ENCODE data around the gene SPATA33. TPM values are rescaled to one million over a fixed set of nuclear protein-coding genes. Genes with fewer than 3 reads are reported as not detected.

Gene SPATA33
- total and polyA plus RNA-seq, 2 experiments from 2014 or later = 4.4 to 16.8 TPM

DNA sequence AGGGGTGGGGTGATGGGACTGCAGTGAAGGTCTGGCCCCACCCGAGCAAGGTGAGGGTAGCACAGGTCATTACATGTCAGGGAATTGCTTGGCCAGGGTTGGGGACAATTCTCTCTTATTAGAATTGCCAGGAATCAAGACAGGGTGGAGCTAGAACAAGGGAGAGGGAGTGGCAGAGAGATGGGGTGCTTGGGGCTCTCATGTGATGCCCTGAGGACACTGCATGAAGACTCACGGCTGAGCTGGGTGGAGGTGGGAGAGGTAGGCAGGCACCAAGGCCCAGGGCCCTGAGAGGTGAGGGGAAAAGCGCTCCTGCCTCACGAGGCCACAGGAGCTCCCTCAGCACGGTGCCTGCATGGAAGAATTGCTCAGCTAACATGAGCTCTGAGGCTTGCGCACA, 40.6 kb upstream of the SPATA33 start:
- Histone ChIP-seq H3K79me2 (no peaks in the 10 kb centered on the region), H3K9me2 (replicated peaks; ENCODE audit: insufficient read depth) (no peaks in the 10 kb centered on the region), H2AFZ (no peak overlapping the region), H3K4me1 (ENCODE audit: insufficient read depth) (peaks cover 3% of the 10 kb centered on the region), H3K27me3 (no peaks in the 10 kb centered on the region), H3K4me2 (no peak overlapping the region), H3K9me3 (ENCODE audit: low read depth) (no peaks in the 10 kb centered on the region), H3K36me3 (replicated peaks; ENCODE audit: insufficient read depth, low read depth) (no peaks in the 10 kb centered on the region), H4K20me1 (ENCODE audit: insufficient read depth, poor library complexity, severe bottlenecking) (no peaks in the 10 kb centered on the region), H3K4me3 (no peak overlapping the region), H3K27ac (no peak overlapping the region)
- no peak for DNase-seq (ENCODE audit: low spot score)
- TF ChIP-seq EZH2phosphoT487 (IDR thresholded peaks at IDR 0.05; ENCODE audit: low read depth, severe bottlenecking, unreplicated experiment) (no peak), EZH2 (IDR thresholded peaks at IDR 0.05; ENCODE audit: borderline replicate concordance) (no peak)
- TF ChIP-seq, protein P1, sequence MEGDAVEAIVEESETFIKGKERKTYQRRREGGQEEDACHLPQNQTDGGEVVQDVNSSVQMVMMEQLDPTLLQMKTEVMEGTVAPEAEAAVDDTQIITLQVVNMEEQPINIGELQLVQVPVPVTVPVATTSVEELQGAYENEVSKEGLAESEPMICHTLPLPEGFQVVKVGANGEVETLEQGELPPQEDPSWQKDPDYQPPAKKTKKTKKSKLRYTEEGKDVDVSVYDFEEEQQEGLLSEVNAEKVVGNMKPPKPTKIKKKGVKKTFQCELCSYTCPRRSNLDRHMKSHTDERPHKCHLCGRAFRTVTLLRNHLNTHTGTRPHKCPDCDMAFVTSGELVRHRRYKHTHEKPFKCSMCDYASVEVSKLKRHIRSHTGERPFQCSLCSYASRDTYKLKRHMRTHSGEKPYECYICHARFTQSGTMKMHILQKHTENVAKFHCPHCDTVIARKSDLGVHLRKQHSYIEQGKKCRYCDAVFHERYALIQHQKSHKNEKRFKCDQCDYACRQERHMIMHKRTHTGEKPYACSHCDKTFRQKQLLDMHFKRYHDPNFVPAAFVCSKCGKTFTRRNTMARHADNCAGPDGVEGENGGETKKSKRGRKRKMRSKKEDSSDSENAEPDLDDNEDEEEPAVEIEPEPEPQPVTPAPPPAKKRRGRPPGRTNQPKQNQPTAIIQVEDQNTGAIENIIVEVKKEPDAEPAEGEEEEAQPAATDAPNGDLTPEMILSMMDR (IDR thresholded peaks at IDR 0.05; ENCODE audit: poor library complexity) = no peak
- WGBS (ENCODE audit: low lambda C conversion rate, missing lambda C conversion rate) = 58% methylated on average over 5 of the region's 6 CpGs

DNA sequence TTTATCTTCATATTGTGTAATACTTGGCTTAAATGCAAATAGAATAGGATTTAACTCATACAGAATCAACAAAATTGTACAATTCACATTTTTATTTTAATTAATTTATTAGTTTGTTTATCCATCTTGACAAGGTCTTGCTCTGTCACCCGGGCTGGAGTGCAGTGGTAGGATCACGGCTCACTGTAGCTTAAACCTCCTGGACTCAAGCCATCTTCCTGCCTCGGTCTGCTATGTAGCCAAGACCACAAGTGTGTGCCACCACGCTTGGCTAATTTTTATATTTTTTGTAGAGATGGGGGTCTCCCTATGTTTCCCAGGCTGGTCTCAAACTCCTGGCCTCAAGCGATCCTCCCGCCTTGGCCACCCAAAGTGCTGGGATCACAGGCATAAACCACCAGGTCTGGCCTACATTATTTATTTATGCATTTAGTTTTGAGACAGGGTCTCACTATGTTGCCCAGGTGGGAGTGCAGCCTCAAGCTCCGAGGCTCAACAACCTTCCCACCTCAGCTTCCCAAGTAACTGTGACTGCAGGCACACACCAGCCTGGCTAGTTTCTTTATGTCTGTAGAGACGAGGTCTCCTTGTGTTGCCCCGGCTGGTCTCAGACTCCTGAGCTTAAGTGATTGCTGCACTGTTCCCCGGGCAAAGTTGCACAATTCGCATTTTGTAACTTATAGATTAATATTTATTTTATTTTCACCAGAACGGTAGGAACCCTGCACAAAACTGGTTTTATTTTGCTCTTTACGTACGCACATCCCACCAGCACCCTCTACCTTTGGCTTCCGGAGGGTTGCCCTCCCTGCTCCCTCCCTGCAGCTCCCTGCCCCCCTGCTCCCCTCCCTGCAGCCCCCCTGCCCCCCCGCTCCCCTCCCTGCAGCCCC, 39.3 kb upstream of the SPATA33 start:
- no peaks in the 10 kb centered on the region for H3K9me2 ChIP-seq (replicated peaks; ENCODE audit: insufficient read depth)
- H3K4me3 ChIP-seq = no peak overlapping the region
- H3K36me3 ChIP-seq (replicated peaks; ENCODE audit: insufficient read depth, low read depth) = no peaks in the 10 kb centered on the region
- peaks cover 3% of the 10 kb centered on the region for H3K4me1 ChIP-seq (ENCODE audit: insufficient read depth)
- no peaks in the 10 kb centered on the region for H3K27me3 ChIP-seq
- no peaks in the 10 kb centered on the region for H4K20me1 ChIP-seq (ENCODE audit: insufficient read depth, poor library complexity, severe bottlenecking)
- H2AFZ ChIP-seq = no peak overlapping the region
- H3K79me2 ChIP-seq = no peaks in the 10 kb centered on the region
- TF ChIP-seq, protein P1 (IDR thresholded peaks at IDR 0.05; ENCODE audit: poor library complexity) = no peak
- TF ChIP-seq EZH2 (IDR thresholded peaks at IDR 0.05; ENCODE audit: borderline replicate concordance) (no peak), EZH2phosphoT487 (IDR thresholded peaks at IDR 0.05; ENCODE audit: low read depth, severe bottlenecking, unreplicated experiment) (no peak)
- 72% methylated on average over 14 of the region's 16 CpGs for WGBS (ENCODE audit: low lambda C conversion rate, missing lambda C conversion rate)
- no peaks in the 10 kb centered on the region for H3K9me3 ChIP-seq (ENCODE audit: low read depth)
- no peak for DNase-seq (ENCODE audit: low spot score)
- H3K27ac ChIP-seq = no peak overlapping the region
- H3K4me2 ChIP-seq = no peak overlapping the region

DNA sequence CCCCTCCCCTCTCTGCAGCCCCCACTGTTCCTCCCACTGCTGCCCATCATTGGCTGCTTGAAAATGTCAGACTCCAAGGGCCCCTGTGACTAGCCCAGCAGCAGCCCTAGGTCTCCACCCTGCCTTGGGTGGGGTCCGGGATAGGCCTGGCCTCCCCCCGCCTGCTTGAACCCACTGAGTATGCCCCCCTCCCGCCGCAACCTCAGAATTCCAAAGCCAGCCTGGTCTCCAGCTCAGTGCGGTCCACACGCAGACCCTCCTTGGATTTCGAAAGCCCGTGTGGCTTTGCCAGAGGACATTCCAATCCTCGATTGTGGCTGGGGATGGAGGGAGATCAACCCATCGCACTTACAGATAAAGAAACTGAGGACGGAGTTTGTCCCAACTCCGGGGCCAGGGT, 37.8 kb upstream of the SPATA33 start:
- H3K4me3 ChIP-seq = no peak overlapping the region
- no peaks in the 10 kb centered on the region for H3K9me2 ChIP-seq (replicated peaks; ENCODE audit: insufficient read depth)
- no peaks in the 10 kb centered on the region for H3K79me2 ChIP-seq
- DNase-seq (ENCODE audit: low spot score) = no peak
- H3K27me3 ChIP-seq = no peaks in the 10 kb centered on the region
- no peak overlapping the region for H2AFZ ChIP-seq
- H3K4me2 ChIP-seq = no peak overlapping the region
- 62% methylated on average over 12 of the region's 12 CpGs for WGBS (ENCODE audit: low lambda C conversion rate, missing lambda C conversion rate)
- H3K9me3 ChIP-seq (ENCODE audit: low read depth) = no peaks in the 10 kb centered on the region
- H4K20me1 ChIP-seq (ENCODE audit: insufficient read depth, poor library complexity, severe bottlenecking) = no peaks in the 10 kb centered on the region
- no peaks in the 10 kb centered on the region for H3K36me3 ChIP-seq (replicated peaks; ENCODE audit: insufficient read depth, low read depth)
- H3K4me1 ChIP-seq (ENCODE audit: insufficient read depth) = peaks cover 5% of the 10 kb centered on the region
- H3K27ac ChIP-seq = no peak overlapping the region
- TF ChIP-seq, protein P1 (IDR thresholded peaks at IDR 0.05; ENCODE audit: poor library complexity) = no peak

Measured in hepatocyte (in vitro differentiated cells).